GM21619 (cell line): ENCODE data around the gene RBM46.
"Not testable (repeated sequence)": the region's sequence is repeated elsewhere in the genome, so short reads cannot be mapped to it uniquely, and the experiment has no call there.

Experiments used
- ATAC-seq: cut with Tn5 transposase; IDR thresholded peaks from one replicate; pipeline ENCODE4 v1.9.1; 2021; ENCODE audit not compliant: unreplicated experiment

RBM46 gene

GRCh38 chr4:154836030-154836429 lies 55.0 kb downstream of the RBM46 start:
- no peak for ATAC-seq

DNA sequence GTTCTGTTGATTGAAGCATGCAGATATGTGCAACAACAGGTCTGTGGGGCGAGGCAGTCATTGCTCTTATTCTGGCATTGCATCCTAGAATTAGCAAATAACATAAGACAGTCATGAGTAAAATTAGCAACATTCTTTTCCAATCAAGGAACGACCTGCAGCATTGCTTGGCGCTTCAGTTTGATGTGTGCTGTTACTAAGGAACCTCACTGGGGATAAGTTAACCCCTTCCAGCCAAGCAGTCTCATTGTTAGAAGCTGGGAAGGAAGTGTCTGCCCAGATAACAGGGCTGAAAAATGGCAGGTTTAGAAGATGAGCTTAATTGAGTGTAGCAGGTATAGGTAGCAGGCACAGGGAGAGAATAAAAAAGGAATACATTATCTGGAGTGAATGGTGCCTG lies 55.4 kb downstream of the RBM46 start:
- ATAC-seq, result no peak

GRCh38 chr4:154838155-154838554 lies 57.1 kb downstream of the RBM46 start:
- ATAC-seq, result no peak

- ATAC-seq, result no peak
These were observed 57.6 kb downstream of the RBM46 start for GRCh38 chr4:154838694-154839093.

DNA sequence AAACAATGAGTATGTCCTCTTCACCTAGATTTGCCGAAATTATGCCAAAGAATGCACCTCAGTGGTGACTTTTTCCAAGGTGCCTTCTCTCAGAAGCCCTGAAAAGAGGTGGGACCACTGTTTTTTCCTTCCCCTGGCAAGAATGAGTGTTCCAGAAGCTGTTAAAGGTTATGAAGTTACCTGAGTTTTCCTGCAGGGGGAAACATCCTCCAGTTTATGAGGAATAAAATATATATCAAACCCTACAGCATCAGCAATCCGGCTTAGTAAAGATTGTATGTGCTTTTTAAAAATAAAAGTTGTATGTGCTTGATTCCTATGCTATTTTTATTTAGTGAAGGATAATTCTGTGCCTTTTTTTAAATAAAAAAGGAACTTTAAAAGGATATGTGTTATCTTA lies 73.3 kb downstream of the RBM46 start:
- no peak for ATAC-seq

DNA sequence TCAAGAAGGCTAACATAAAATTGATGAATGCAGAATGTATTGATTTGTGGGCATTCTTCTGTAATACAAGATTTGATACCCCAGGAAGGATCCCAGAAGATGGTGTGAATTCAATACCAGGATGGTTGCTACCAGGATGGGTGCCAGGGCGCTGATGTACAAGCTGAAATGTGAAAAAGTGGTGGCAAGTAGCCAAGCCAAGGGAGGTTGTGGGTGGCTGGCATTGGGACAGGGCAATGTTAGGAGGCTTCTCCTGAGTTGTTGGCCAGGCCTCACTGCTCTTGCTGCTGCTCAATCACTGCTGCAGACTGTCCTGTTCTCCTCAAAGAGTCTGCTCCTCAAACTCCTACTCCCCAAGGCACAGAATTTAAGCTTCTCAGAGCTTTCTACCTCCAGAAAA lies 77.1 kb downstream of the RBM46 start:
- no peak for ATAC-seq

- no peak for ATAC-seq
These were observed 87.5 kb downstream of the RBM46 start for GRCh38 chr4:154868414-154869194.

DNA sequence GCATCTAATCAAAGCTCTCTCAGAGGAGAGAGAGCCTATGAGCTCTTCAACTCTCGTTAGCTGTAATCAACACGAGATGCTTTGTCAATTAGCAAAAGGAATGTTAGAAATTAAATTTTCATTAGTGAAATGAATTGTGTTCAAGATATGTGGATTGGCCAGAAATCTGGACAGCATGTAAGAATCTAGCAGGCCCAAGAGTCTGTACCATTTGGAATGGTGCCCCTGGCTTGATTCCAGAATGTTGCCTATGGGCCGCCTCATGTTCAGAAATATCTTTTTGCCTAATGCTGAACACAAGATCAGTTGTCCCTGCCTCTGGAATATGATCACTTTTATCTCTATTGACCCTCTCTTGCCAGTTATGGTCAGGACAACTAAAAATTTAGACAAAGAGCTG lies 88.2 kb downstream of the RBM46 start:
- no peak for ATAC-seq

DNA sequence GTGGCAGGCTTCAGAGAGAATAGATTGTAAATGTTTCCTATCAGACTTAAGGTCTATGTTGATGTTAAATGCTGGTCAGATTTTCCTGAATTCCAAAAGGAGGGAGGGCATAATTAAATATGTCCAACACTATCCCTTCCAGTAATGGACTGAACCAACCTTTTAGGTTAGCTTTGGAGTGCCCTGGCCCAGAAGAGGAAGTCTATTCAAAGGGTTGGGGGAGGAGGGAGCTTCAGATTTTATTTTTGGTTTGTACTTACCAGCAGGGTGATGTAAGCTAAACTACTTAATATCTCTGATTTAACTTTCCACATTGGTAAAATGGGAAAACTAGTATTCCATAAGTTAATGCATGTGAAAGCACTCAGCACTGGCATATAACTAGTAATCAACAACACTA lies 91.1 kb downstream of the RBM46 start:
- ATAC-seq, result no peak

GRCh38 chr4:154874049-154874448 lies 93.0 kb downstream of the RBM46 start:
- not testable (repeated sequence) for ATAC-seq

DNA sequence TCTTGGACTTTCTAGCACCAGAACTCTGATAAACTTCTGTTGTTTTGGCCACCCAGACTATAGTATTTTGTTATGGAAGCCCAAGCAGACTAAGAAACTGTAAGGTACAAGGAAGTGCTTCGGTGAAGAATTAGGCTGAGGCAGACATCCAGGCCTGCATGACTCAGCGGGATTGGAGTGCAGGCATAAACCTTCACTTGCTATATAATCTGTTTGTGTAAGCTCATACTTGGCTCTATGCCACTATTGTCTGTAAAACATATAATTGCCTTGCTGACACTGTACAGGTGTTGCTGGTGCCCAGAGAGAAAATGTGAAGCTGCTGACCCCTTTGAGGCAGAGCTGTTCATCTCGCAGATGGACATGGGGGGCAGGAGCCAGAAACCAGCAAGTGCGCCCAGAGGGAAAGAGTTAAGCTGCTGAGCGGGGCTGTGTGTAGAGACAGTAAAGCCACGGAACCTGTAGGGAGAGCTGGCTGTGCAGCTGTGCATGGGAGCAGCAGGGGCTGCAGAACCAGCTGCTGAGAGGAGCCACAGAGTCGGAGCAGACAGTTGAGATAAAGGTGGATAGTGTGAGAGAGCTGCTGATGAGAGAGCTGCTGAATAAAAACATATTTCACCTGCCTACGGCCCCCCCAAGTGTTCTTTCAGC lies 96.2 kb downstream of the RBM46 start:
- no peak for ATAC-seq
